Body of pancreas (tissue), 4 donors: ENCODE data around the gene HEY2. TPM values are rescaled to one million over a fixed set of nuclear protein-coding genes. Genes with fewer than 3 reads are reported as not detected.
A peak's percentile ranks its signal among the peaks of the same experiment; 100 is the strongest.

ENCODE experiments used
- ATAC-seq: fragments of 150-250 bp; one replicate; pipeline ENCODE4 v1.9.1; 2016
- DNase-seq, 4 donors: peaks; one replicate each; pipeline ENCODE4 v3.0.0-alpha.2; 2019
- H3K27ac ChIP-seq, 4 donors: fragments of 200-600 bp; sonication (generic); 1 replicate in 3 of 4; 2 replicates in 1 of 4; pipeline versions ENCODE4 v1.5.1 to v1.6.1; 2016 to 2019; ENCODE audit warnings: mild to moderate bottlenecking in 1 of 4, mixed read lengths in 1 of 4, moderate library complexity in 1 of 4
- H3K27me3 ChIP-seq, 2 donors: fragments of 200-600 bp; sonication (generic); one replicate each; pipeline ENCODE4 v1.6.0; 2016; ENCODE audit warnings: mild to moderate bottlenecking in 1 of 2
- H3K36me3 ChIP-seq, 2 donors: fragments of 200-600 bp; sonication (generic); replicated peaks in 1 of 2; 2 replicates each; pipeline ENCODE4 v1.5.1; 2016; ENCODE audit warnings: low read depth in 2 of 2; ENCODE audit not compliant: insufficient read depth in 1 of 2
- H3K4me1 ChIP-seq: fragments of 200-600 bp; sonication (generic); one replicate; pipeline ENCODE4 v1.6.0; 2016
- H3K4me3 ChIP-seq, 2 donors: fragments of 200-600 bp; sonication (generic); 1 replicate in 1 of 2; 2 replicates in 1 of 2; pipeline ENCODE4 v1.5.1; 2016 to 2019
- H3K9me3 ChIP-seq, 3 donors: fragments of 200-600 bp; sonication (generic); 1 replicate in 2 of 3; 2 replicates in 1 of 3; pipeline ENCODE4 v1.5.1; 2016
- POLR2A ChIP-seq, 3 donors: fragments of 450-650 bp; IDR thresholded peaks; one replicate each; pipeline ENCODE4 v1.6.1; 2016; ENCODE audit warnings: antibody characterized with exemption in 3 of 3, mild to moderate bottlenecking in 2 of 3
- WGBS, 2 donors: methylation state at CpG; one replicate each; pipeline ENCODE4 v1.1.5; 2017; 5-methylcytosine and 5-hydroxymethylcytosine counted together
- intact Hi-C: fragments of 100-400 bp; cut with DNase I; formaldehyde crosslinking; loops from one replicate; pipeline ENCODE4 v1.15.1; 2023
- total RNA-seq, 2 donors: library from RNA; depleted of rRNA; stranded (reverse); fragments of >200 nt; gene quantifications; one replicate each; pipeline ENCODE4 v1.1.0, GENCODE V29; 2016
- TF ChIP-seq, protein P1 (sequence below), 7 experiments: fragments of 450-650 bp in 4 of 7; fragments of 200-600 bp in 3 of 7; sonication (generic) in 3 of 7; IDR thresholded peaks; one replicate each; pipeline ENCODE4 v1.5.1; 2016 to 2019; ENCODE audit warnings: antibody characterized with exemption in 7 of 7

HEY2 gene
- total RNA-seq, 2 donors from 2014 or later, result 2.6 to 7.3 TPM

DNA sequence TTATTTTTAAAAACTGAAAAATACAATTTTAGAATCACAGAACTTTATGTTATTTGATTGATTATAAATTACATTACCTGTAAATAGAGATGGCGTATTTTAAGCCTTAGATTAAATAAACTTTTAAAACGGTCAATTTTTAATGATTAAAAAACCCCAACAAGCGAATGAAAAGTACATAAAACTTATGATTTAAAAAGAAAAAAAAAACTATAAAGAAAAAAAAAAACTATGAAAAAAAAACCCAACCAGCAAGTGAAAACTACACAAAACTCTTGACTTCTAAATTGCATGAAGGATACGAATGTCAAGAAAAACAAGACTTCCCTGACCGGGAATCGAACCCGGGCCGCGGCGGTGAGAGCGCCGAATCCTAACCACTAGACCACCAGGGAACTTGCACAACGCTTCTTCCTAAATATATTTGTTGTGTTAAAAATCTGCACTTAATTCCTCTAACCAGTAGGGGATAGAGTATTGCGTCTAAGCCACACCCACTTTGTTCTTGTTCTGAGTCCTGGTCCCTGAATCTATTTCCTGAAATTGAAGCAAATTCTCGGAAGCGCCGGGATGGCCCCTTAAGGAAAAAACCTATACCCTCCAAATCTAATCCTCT, 30.6 kb downstream of the HEY2 start:
- 12% methylated on average over 17 of the region's 17 CpGs for WGBS, 2 donors
- peak overlapping the region; percentile 7 to 57 for H3K4me3 ChIP-seq
- peak overlapping the region; percentile 91 to 98 (median 94) for H3K27ac ChIP-seq
- ATAC-seq (peak; percentile 95), DNase-seq (peak; percentile 85 to 92 (median 88))
- H3K4me1 ChIP-seq, result peaks cover 7% of the 10 kb centered on the region
- TF ChIP-seq POLR2A (IDR thresholded peaks at IDR 0.05), result no peak
- TF ChIP-seq, protein P1, sequence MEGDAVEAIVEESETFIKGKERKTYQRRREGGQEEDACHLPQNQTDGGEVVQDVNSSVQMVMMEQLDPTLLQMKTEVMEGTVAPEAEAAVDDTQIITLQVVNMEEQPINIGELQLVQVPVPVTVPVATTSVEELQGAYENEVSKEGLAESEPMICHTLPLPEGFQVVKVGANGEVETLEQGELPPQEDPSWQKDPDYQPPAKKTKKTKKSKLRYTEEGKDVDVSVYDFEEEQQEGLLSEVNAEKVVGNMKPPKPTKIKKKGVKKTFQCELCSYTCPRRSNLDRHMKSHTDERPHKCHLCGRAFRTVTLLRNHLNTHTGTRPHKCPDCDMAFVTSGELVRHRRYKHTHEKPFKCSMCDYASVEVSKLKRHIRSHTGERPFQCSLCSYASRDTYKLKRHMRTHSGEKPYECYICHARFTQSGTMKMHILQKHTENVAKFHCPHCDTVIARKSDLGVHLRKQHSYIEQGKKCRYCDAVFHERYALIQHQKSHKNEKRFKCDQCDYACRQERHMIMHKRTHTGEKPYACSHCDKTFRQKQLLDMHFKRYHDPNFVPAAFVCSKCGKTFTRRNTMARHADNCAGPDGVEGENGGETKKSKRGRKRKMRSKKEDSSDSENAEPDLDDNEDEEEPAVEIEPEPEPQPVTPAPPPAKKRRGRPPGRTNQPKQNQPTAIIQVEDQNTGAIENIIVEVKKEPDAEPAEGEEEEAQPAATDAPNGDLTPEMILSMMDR (IDR thresholded peaks at IDR 0.05), result peak in 6 of 7 experiments; percentile 16 to 90 (median 74)
- no peaks in the 10 kb centered on the region for H3K36me3 ChIP-seq
- no peaks in the 10 kb centered on the region for H3K9me3 ChIP-seq
- intact Hi-C loops, result no loop called here
- no peaks in the 10 kb centered on the region for H3K27me3 ChIP-seq

- Histone ChIP-seq H3K9me3 (no peaks in the 10 kb centered on the region), H3K36me3 (no peaks in the 10 kb centered on the region), H3K27ac (peak overlapping the region; percentile 91 to 98 (median 94)), H3K27me3 (no peaks in the 10 kb centered on the region), H3K4me1 (peaks cover 7% of the 10 kb centered on the region), H3K4me3 (peak overlapping the region; percentile 7 to 57)
- DNase-seq (peak; percentile 53 to 64 (median 58)), ATAC-seq (peak; percentile 82)
- intact Hi-C loops, result no loop called here
- 0 to 1% methylated on average over 28 of the region's 28 CpGs for WGBS, 2 donors
- TF ChIP-seq POLR2A (IDR thresholded peaks at IDR 0.05), result peak; percentile 36 to 85 (median 81)
- TF ChIP-seq, protein P1 (IDR thresholded peaks at IDR 0.05), result no peak
Observed at GRCh38 chr6:125780540-125781313, 31.3 kb downstream of the HEY2 start.

GRCh38 chr6:125781314-125781868, 32.0 kb downstream of the HEY2 start:
- intact Hi-C loops, result no loop called here
- Histone ChIP-seq H3K4me1 (peaks cover 7% of the 10 kb centered on the region), H3K27ac (peak overlapping the region; percentile 91 to 98 (median 94)), H3K9me3 (no peaks in the 10 kb centered on the region), H3K4me3 (peak overlapping the region; percentile 7 to 57), H3K36me3 (no peaks in the 10 kb centered on the region), H3K27me3 (no peaks in the 10 kb centered on the region)
- DNase-seq, result peak in 1 of 4 donors; percentile 33
- ATAC-seq, result peak; percentile 10
- WGBS, 2 donors, result 0% methylated on average over 3 of the region's 3 CpGs
- no peak for TF ChIP-seq POLR2A (IDR thresholded peaks at IDR 0.05)
- TF ChIP-seq, protein P1 (IDR thresholded peaks at IDR 0.05), result peak in 1 of 7 experiments; percentile 14

DNA sequence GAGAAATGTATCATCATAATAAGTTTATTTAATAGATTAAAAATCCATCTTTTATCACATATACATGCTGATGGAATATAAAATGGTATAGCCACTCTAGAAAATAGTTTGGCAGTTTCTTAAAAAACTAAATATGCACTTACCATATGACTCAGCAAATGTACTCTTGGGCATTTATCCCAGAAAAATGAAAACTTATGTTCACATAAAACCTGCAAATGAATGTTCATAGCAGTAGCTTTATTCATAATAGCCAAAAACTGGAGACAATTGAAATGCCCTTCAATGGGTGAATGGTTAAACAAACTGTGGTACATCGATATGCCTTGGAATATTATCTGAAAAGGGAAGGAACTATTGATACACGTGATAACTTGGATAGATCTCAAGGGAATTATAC, 34.9 kb downstream of the HEY2 start:
- H3K4me1 ChIP-seq, result peaks cover 11% of the 10 kb centered on the region
- H3K27ac ChIP-seq, result no peak overlapping the region
- H3K4me3 ChIP-seq, result no peak overlapping the region
- H3K27me3 ChIP-seq, result no peaks in the 10 kb centered on the region
- no peaks in the 10 kb centered on the region for H3K9me3 ChIP-seq
- ATAC-seq, result no peak
- no peak for DNase-seq
- TF ChIP-seq, protein P1 (IDR thresholded peaks at IDR 0.05), result no peak
- no peak for TF ChIP-seq POLR2A (IDR thresholded peaks at IDR 0.05)
- intact Hi-C loops, result no loop called here
- 41 to 52% methylated on average over 2 of the region's 2 CpGs for WGBS, 2 donors
- H3K36me3 ChIP-seq, result no peaks in the 10 kb centered on the region
